ENCODE measurements around the gene SCN8A.
"Not testable (repeated sequence)": the region's sequence is repeated elsewhere in the genome, so short reads cannot be mapped to it uniquely, and the experiment has no call there.

Gene SCN8A

GRCh38 chr12:51625370-51625769, 34.3 kb downstream of the SCN8A start:
- no peak for DNase-seq (ENCODE audit: low spot score)

GRCh38 chr12:51626115-51626514, 35.1 kb downstream of the SCN8A start:
- no peak for DNase-seq (ENCODE audit: low spot score)

GRCh38 chr12:51626629-51627028, 35.6 kb downstream of the SCN8A start:
- DNase-seq (ENCODE audit: low spot score): no peak

- no peak for DNase-seq (ENCODE audit: low spot score)
These were observed 39.3 kb downstream of the SCN8A start for GRCh38 chr12:51630256-51630880.

- DNase-seq (ENCODE audit: low spot score): no peak
These were observed 40.0 kb downstream of the SCN8A start for GRCh38 chr12:51630986-51631385.

- DNase-seq (ENCODE audit: low spot score): no peak
These were observed 40.6 kb downstream of the SCN8A start for GRCh38 chr12:51631591-51631990.

GRCh38 chr12:51632623-51633022, 41.6 kb downstream of the SCN8A start:
- no peak for DNase-seq (ENCODE audit: low spot score)

GRCh38 chr12:51635346-51635745, 44.3 kb downstream of the SCN8A start:
- DNase-seq (ENCODE audit: low spot score): no peak

GRCh38 chr12:51636581-51636980, 45.5 kb downstream of the SCN8A start:
- DNase-seq (ENCODE audit: low spot score): no peak

- no peak for DNase-seq (ENCODE audit: low spot score)
These were observed 46.0 kb downstream of the SCN8A start for GRCh38 chr12:51636986-51637385.

GRCh38 chr12:51639361-51639760, 48.3 kb downstream of the SCN8A start:
- DNase-seq (ENCODE audit: low spot score): no peak

GRCh38 chr12:51642286-51642685, 51.3 kb downstream of the SCN8A start:
- no peak for DNase-seq (ENCODE audit: low spot score)

GRCh38 chr12:51643951-51644350, 52.9 kb downstream of the SCN8A start:
- DNase-seq (ENCODE audit: low spot score): no peak

- DNase-seq (ENCODE audit: low spot score): not testable (repeated sequence)
These were observed 53.7 kb downstream of the SCN8A start for GRCh38 chr12:51644691-51645090.

GRCh38 chr12:51645961-51646360, 54.9 kb downstream of the SCN8A start:
- no peak for DNase-seq (ENCODE audit: low spot score)

GRCh38 chr12:51647647-51648046, 56.6 kb downstream of the SCN8A start:
- DNase-seq (ENCODE audit: low spot score): no peak

- no peak for DNase-seq (ENCODE audit: low spot score)
These were observed 62.4 kb downstream of the SCN8A start for GRCh38 chr12:51653431-51653830.

GRCh38 chr12:51661199-51661598, 70.2 kb downstream of the SCN8A start:
- DNase-seq (ENCODE audit: low spot score): no peak

GRCh38 chr12:51661836-51662235, 70.8 kb downstream of the SCN8A start:
- no peak for DNase-seq (ENCODE audit: low spot score)

GRCh38 chr12:51662728-51663154, 71.7 kb downstream of the SCN8A start:
- DNase-seq (ENCODE audit: low spot score): no peak

GRCh38 chr12:51663390-51663789, 72.4 kb downstream of the SCN8A start:
- no peak for DNase-seq (ENCODE audit: low spot score)

- no peak for DNase-seq (ENCODE audit: low spot score)
These were observed 75.7 kb downstream of the SCN8A start for GRCh38 chr12:51666696-51667095.

- no peak for DNase-seq (ENCODE audit: low spot score)
These were observed 76.2 kb downstream of the SCN8A start for GRCh38 chr12:51667269-51667668.

GRCh38 chr12:51669271-51669670, 78.2 kb downstream of the SCN8A start:
- no peak for DNase-seq (ENCODE audit: low spot score)

GRCh38 chr12:51669996-51670395, 79.0 kb downstream of the SCN8A start:
- DNase-seq (ENCODE audit: low spot score): no peak

Measured in D341Med (cell line).